HG03565 (cell line): ENCODE results near the gene KCNT2.
"Not testable (repeated sequence)": the region's sequence is repeated elsewhere in the genome, so short reads cannot be mapped to it uniquely, and the experiment has no call there.

Source experiments
- ATAC-seq: cut with Tn5 transposase; IDR thresholded peaks from one replicate; pipeline ENCODE4 v1.9.1; 2021; ENCODE audit warnings: mild to moderate bottlenecking, moderate library complexity; ENCODE audit not compliant: unreplicated experiment

The KCNT2 gene

GRCh38 chr1:196593955-196594354 lies 14.3 kb downstream of the KCNT2 start:
- ATAC-seq: no peak

DNA sequence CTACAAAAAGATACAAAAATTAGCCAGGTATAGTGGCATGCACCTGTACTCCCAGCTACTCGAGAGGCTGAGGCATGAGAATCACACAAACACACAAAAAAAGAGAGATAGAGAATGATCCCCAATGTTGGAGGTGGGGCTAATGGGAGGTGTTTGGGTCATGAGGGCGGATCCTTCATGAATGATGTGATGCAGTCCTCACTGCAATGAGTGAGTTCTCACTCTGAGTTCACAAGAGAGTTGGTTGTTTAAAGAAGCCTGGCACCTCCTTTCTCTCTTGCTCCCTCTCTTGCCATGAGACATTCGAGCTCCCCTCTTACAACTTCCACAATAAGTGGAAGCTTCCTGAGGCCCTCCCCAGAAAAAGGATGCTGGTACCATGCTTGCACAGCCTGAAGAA lies 17.3 kb downstream of the KCNT2 start:
- ATAC-seq: no peak

DNA sequence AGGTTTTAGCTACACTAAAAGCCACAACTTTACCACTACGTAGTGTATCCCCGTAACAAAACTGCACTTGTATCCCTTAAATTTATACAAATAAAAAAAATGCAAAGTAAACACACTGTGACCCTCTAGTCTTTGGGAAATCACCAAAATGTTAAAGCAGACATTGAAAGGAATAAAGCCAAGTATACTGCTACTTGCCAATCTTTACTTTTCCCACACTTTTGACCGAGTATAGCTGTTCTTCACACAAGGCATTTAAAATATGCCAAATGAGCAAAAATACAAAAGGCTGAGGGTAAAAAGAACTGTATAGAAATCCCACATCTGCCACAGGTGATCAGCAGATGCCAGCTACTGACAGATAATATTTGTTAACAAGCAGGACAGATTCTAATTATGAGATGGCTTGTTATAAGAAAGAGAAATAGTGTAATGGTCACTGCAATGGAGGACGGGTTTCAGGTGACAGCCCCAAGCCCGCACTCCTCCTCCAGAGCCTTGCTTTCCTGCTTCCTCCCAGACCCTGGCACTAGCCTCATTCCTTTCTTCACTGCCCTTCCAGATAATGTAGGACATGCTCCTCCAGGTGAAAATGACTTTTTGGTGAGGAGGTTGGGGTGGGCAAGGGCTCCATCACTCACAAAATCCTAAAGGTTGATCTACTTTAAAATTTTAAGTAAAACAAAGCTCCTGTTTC lies 18.1 kb downstream of the KCNT2 start:
- no peak for ATAC-seq

DNA sequence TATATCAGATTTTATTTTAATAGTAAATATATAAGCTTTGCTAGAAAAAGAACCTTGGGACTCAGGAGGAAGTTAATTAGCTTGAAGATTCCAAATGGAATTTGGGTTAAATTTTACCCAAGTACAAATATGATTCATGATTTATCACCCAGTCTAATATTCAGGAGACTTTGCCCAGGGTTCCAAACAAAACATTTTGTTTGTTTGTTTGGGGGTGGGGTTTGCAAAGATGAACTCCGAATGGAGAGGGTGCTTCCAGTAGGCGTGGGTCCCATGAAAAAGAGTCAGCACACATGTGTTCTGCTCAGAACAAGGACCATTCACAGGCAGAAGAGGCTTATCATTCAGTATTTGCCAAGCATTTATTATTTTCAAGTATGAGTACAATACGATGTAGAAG lies 23.5 kb downstream of the KCNT2 start:
- no peak for ATAC-seq

DNA sequence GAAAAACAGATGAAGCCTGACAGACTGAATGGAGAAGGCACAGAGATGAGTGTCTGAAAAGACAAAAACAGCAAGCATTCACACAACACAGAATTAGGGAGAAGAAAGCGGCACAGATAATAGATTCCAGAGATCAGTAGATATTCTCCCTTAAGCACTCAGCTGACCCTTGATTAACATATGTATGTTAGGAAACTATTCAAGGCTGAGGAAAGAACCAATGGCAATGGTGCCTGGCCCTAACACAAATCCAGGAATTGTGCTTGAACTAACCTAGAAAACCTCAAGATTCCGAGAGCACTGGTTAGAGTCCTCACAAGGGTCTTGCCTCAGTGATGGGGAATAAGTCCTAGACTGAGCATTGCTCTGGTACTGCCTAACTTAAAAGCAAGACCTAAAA lies 30.9 kb downstream of the KCNT2 start:
- ATAC-seq: no peak

DNA sequence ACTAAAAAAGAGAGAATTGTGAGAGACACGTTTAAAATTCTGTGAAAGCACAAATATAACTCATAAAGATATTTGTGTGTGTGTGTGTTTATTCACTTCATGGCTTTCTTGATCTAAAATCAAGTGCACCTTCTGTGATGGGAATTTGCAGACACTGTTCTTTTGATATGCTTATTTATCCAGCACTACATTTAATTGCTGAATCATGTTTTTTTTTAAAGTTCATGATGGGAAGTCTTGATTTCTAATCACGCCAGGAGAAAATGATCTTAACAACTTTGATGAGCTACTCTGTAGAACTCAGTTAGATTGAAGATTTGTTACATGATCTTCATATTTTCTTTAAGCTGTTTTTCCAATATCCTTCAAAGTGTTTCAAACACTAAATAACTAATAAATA lies 35.0 kb downstream of the KCNT2 start:
- ATAC-seq: no peak

DNA sequence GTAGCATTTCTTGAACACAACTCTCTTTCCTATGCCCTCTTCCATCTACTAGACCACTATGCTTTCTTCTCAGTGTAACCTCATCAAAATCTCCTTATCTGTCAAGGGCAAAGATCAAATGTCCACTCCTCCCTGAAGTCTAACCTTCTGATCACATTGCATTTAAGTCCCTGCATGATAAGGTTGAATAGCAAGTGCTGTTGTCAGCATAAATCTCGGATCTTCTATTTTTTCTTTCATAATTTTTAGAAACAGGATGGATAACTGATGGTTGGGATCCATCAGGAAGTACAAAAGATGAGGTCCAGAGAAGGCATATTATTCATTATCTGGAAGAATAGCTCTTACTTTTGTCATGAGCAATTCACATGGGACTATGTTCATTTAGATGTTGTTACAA lies 41.0 kb downstream of the KCNT2 start:
- no peak for ATAC-seq

GRCh38 chr1:196563768-196564167 lies 44.5 kb downstream of the KCNT2 start:
- no peak for ATAC-seq

DNA sequence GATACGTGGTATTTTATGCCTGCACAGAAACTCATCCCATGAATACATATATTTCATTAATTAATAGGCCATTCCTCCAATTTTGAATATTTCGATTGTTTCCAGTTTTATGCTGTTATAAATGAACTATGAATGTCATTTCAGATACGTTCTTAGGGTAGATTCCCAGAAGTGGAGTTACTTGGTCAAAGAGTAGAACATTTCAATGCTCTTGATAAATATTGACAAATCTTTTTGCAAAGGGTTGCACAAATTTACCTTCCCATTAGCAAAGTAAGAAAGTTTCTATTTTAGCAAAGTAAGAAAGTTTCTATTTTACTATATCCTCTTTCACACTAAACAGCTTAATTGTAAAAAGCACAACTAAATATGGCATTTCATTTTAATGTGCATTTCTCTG lies 48.9 kb downstream of the KCNT2 start:
- ATAC-seq: no peak

DNA sequence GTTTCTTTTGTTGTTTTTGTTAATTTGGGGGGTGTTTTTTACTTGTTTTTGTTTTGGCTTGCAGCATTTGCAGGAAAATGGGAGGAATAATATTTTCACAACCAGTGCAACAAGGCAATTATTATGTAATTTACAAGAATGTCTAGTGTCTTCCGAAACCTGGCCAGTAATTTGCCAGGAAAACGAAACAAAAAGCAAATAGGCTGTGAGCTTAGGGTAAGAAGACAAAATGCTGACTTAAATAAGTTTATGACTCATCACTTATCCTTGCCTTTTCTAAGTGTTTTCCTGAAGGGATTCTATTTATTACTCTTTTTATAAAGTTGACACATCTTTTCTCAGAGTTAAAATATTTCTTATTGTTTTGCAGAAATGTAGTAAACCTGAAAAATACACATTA lies 49.8 kb downstream of the KCNT2 start:
- no peak for ATAC-seq

DNA sequence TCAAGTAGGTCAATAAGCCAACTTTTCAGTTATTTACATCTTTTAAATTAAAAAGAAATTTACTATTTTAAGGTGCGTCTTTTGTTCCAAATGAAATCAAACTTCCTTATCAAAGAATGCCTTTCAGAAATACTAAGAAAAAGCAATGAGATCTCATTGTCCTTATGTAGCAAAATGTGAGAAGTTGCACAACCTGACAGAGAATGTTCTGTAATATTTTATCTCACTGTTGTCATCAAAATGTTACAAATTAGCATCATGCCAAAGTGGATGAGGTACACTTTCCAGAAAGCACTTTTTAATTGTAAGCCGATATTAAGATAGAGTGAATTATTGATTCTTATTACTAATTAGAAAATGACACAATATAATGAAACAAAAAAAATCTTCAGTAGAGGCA lies 50.4 kb downstream of the KCNT2 start:
- no peak for ATAC-seq

- ATAC-seq: no peak
Measured at GRCh38 chr1:196550731-196551130, 57.5 kb downstream of the KCNT2 start.

DNA sequence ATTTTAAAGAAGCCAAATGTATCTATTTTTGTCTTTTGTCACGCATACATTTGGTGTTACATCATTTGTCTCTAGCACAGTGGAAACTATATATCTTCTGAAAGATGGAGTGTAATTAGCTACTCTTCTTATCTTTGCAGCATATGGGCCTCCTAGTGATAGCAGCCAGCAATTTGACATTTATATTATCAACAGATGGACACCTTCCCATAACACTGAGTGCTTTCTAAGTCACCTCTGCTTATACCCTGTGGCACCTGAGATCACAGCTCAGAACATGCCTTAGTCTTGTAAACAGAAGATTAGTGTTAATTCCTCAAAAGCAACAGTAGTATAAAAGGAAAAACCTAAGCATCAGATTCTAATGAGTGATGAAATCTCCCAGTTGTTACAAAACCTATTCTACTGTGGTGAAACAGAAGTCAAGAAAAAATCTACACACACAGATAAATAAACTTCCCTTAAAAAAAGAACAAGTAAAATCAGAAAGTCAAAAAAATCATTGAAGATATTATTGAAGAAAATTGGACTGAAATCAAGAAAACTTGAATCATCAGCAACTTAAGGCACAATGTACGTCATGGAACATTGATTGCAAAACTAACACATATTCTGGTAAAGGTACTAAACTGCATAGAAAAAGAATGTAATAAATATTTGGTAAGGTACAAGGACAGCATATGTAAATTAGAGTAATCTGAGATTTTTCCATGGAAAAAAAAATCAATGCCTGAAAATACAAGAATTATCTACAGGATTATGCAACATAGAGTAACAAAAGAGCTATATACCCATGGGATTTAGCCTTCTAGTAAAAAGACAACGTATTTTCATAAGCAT lies 61.7 kb downstream of the KCNT2 start:
- ATAC-seq: no peak

DNA sequence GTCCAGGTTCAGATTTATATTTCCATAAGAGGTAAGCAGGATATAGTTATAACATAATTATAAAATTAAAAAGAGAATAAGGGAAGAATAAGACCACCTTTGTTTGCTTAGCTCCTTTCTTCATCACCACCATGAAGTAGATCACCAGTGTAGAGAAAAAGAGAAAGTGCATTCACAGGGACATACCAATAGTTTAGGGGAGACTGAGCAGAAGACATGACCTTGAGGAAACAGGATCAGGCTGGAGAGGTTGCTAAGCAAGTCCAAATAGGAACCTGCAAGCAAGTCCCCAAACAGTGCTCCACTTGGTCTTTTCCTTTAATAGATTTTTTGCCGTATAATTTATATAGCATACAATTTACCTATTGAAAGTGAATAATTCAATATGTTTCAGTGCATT lies 63.0 kb downstream of the KCNT2 start:
- ATAC-seq: no peak

DNA sequence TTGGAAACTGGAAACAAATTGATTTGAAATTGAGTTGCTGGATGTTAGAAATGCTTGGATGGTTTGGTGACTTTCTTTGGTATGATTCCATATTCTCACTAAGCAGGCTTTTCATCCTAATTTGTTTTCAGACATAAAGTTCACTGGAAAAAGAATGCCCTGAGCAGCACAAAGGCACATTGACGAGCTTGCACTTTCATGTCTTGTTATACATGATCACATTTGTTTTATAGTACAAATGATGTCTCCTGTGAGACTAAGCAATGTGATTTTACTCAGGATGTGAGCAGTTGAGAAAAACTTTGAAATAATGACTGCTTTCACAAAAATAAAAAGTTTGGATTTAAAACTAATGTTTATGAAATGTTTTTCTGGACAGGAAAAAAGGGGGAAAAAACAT lies 63.6 kb downstream of the KCNT2 start:
- no peak for ATAC-seq

DNA sequence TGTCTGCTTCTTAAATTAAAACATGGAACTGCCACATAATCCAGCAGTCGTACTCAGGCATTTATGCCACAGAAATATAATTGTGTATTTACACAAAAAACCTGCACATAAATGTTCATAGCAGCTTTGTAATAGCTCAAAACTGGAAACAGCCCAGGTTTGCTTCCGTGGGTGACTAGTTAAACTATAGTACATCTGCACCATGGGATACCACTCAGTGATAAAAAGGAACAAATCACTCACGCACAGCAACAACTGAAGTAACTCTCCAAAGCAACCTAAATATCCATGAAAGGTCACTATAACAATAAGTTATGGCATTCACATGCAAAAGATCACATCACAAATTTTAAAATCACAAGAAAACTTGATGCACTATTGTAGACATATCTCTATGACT lies 64.4 kb downstream of the KCNT2 start:
- ATAC-seq: no peak

GRCh38 chr1:196538473-196538872 lies 69.8 kb downstream of the KCNT2 start:
- ATAC-seq: no peak

GRCh38 chr1:196535727-196536126 lies 72.5 kb downstream of the KCNT2 start:
- no peak for ATAC-seq

- ATAC-seq: no peak
Measured at GRCh38 chr1:196531737-196532524, 76.3 kb downstream of the KCNT2 start.

DNA sequence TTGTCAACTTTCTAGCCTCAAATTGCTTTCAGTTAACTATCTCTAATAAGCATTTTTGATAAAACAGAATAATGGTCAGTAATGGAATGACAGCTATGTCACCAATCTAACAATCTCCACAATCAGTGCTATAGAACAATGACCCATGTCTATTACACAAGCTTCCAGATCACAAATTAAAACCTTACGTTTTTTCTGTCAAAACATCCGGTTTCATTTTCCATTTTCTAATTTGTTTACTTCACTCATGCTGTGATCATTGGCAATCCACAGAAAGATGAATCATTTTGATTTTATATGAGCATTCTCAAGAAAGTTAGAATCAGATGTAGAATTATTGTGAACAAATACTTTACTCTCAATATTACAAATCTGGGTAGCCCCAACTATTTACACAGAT lies 80.3 kb downstream of the KCNT2 start:
- no peak for ATAC-seq

- ATAC-seq: not testable (repeated sequence)
Measured at GRCh38 chr1:196522574-196523345, 85.5 kb downstream of the KCNT2 start.
